Neural cell (in vitro differentiated cells): ENCODE results near the gene SNTG2.

Experiments
- MXI1 ChIP-seq: fragments of 450-650 bp; conservative IDR thresholded peaks from 2 replicates; pipeline ENCODE4 v1.6.1; 2014; ENCODE audit warnings: antibody characterized with exemption, mild to moderate bottlenecking; ENCODE audit not compliant: poor library complexity, severe bottlenecking
- RAD21 ChIP-seq: fragments of 450-650 bp; conservative IDR thresholded peaks from 2 replicates; pipeline ENCODE4 v1.6.1; 2014; ENCODE audit warnings: antibody characterized with exemption, mild to moderate bottlenecking, moderate library complexity
- TF ChIP-seq, protein P1 (sequence below): fragments of 450-650 bp; IDR thresholded peaks from 2 replicates; pipeline ENCODE4 v1.5.1; 2014; ENCODE audit warnings: antibody characterized with exemption, mild to moderate bottlenecking, moderate library complexity; ENCODE audit not compliant: poor library complexity, severe bottlenecking

DNA sequence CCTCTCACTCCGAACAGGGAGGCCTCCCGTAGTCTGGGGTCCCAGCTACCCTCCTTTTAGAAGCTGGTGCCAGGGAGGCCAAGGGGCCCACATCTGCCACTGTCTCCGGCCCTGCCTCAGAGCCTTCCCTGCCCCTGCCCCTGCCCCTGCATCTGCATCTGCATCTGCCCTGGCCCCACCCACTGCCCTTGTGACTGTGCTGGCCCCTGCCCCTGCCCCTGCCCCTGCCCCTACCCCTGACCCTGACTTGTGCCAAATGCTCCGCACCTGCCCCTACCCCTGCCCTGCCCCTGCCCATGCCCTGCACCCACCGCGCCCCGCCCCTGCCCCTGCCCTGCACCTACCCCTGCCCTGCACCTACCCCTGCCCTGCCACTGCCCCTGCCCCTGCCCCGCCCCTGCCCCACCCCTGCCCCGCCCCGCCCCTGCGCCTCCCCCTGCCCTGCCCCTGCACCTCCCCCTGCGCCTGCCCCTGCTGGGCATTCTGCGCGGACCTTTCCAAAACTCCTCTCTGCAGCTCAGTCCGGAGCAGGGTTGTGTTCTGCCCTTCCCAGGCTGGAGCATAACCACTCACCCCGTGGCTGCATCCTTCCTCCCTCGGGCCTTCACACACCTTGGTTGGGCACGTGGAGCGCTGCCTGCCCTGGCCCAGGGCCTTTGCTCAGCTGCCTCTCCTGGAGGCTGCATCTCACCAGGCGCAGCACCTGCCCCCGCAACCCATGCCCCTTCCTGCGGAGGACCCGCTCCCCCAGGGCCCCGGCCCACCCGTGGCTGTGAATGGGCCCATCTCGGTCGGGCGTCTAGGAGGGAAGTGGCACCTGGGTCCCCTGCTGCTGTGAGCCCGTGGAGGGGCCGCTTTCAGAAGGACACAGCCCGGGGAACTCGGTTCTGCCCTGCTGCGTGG is 5.4 kb downstream of the SNTG2 start:
- TF ChIP-seq MXI1 (no peak), RAD21 (no peak)
- TF ChIP-seq, protein P1, sequence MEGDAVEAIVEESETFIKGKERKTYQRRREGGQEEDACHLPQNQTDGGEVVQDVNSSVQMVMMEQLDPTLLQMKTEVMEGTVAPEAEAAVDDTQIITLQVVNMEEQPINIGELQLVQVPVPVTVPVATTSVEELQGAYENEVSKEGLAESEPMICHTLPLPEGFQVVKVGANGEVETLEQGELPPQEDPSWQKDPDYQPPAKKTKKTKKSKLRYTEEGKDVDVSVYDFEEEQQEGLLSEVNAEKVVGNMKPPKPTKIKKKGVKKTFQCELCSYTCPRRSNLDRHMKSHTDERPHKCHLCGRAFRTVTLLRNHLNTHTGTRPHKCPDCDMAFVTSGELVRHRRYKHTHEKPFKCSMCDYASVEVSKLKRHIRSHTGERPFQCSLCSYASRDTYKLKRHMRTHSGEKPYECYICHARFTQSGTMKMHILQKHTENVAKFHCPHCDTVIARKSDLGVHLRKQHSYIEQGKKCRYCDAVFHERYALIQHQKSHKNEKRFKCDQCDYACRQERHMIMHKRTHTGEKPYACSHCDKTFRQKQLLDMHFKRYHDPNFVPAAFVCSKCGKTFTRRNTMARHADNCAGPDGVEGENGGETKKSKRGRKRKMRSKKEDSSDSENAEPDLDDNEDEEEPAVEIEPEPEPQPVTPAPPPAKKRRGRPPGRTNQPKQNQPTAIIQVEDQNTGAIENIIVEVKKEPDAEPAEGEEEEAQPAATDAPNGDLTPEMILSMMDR, result no peak
